Measurements from ENCODE around the gene UTS2B.

Gene UTS2B

GRCh38 chr3:191333298-191333880 lies 3.1 kb upstream of the UTS2B start:
- TF ChIP-seq ZFX (IDR thresholded peaks at IDR 0.05; ENCODE audit: borderline replicate concordance) (no peak), CTCF (IDR thresholded peaks at IDR 0.05) (no peak)
- no peak overlapping the region for H3K27ac ChIP-seq

- H3K27ac ChIP-seq: no peak overlapping the region
- TF ChIP-seq CTCF (IDR thresholded peaks at IDR 0.05) (no peak), ZFX (IDR thresholded peaks at IDR 0.05; ENCODE audit: borderline replicate concordance) (no peak)
Measured at GRCh38 chr3:191331388-191331787, 1.1 kb upstream of the UTS2B start.

GRCh38 chr3:191330530-191331048 lies 263 bp upstream of the UTS2B start:
- peak overlapping the region; percentile 67 for H3K27ac ChIP-seq
- TF ChIP-seq ZFX (IDR thresholded peaks at IDR 0.05; ENCODE audit: borderline replicate concordance) (no peak), CTCF (IDR thresholded peaks at IDR 0.05) (no peak)

GRCh38 chr3:191328962-191329653 lies 1.2 kb downstream of the UTS2B start, which contains the start of gene CCDC50:
CCDC50 (plus strand) TSS chr3:191329394; CDS start chr3:191329675, 281 bp downstream.
- no peak for TF ChIP-seq CTCF (IDR thresholded peaks at IDR 0.05)
- no peak for TF ChIP-seq ZFX (IDR thresholded peaks at IDR 0.05; ENCODE audit: borderline replicate concordance)
- H3K27ac ChIP-seq: peak within 1 kb of the TSS; percentile 67

GRCh38 chr3:191328383-191328961 lies 1.9 kb downstream of the UTS2B start:
- H3K27ac ChIP-seq: no peak overlapping the region
- TF ChIP-seq CTCF (IDR thresholded peaks at IDR 0.05) (no peak), ZFX (IDR thresholded peaks at IDR 0.05; ENCODE audit: borderline replicate concordance) (no peak)

GRCh38 chr3:191327526-191327925 lies 2.8 kb downstream of the UTS2B start:
- TF ChIP-seq CTCF (IDR thresholded peaks at IDR 0.05) (no peak), ZFX (IDR thresholded peaks at IDR 0.05; ENCODE audit: borderline replicate concordance) (no peak)

DNA sequence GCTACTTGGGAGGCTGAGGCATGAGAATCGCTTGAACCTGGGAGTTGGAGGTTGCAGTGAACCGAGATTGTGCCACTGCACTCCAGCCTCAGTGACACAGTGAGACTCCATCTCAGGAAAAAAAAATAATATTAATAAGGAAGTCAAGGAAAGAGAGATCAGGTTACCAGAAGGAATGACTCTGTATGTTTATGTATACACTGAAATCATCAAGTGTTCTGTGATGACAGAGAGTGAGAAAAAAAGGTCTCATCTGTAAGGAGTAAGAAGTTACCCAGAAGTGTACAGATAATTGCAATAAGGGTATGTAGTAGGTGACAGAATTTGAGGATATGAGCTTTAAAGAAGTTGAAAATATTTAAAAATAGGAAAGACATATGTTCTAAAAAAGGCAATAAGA lies 5.4 kb downstream of the UTS2B start:
- no peak overlapping the region for H3K27ac ChIP-seq
- no peak for TF ChIP-seq CTCF (IDR thresholded peaks at IDR 0.05)
- TF ChIP-seq ZFX (IDR thresholded peaks at IDR 0.05; ENCODE audit: borderline replicate concordance): no peak

More at GRCh38 chr3:191327526-191327925, 2.8 kb downstream of the UTS2B start:
- no peak overlapping the region for H3K27ac ChIP-seq
